GM23338 (cell line): ENCODE data around the gene DMBT1. TPM values are rescaled to one million over a fixed set of nuclear protein-coding genes. Genes with fewer than 3 reads are reported as not detected.

Experiments used
- ATAC-seq: fragments of 200-7000 bp; cut with Tn5 transposase; 3 replicates; pipeline ENCODE4 v1.9.1; 2020
- DNase-seq: peaks from one replicate; pipeline ENCODE4 v3.0.0-alpha.2; 2015; ENCODE audit warnings: low spot score
- H2AFZ ChIP-seq: fragments of 200-600 bp; sonication (generic); 2 replicates; pipeline ENCODE4 v1.8.0; 2016; ENCODE audit warnings: antibody characterized with exemption, mild to moderate bottlenecking, moderate library complexity
- H3F3A ChIP-seq: fragments of 200-600 bp; sonication (generic); replicated peaks from 2 replicates; pipeline ENCODE4 v1.8.0; 2017; ENCODE audit warnings: antibody characterized with exemption, mixed run types, low read depth
- H3K27ac ChIP-seq: fragments of 200-600 bp; sonication (generic); 2 replicates; pipeline ENCODE4 v1.6.1; 2016; ENCODE audit warnings: low read depth
- H3K27me3 ChIP-seq: fragments of 200-600 bp; sonication (generic); 2 replicates; pipeline ENCODE4 v1.8.0; 2016; ENCODE audit warnings: mild to moderate bottlenecking, mixed run types, moderate library complexity; ENCODE audit not compliant: insufficient read depth
- H3K36me3 ChIP-seq: fragments of 200-600 bp; sonication (generic); 2 replicates; pipeline ENCODE4 v1.8.0; 2016; ENCODE audit warnings: mild to moderate bottlenecking; ENCODE audit not compliant: insufficient read depth
- H3K4me1 ChIP-seq: fragments of 200-600 bp; sonication (generic); 2 replicates; pipeline ENCODE4 v1.8.0; 2016; ENCODE audit warnings: mild to moderate bottlenecking, moderate library complexity; ENCODE audit not compliant: insufficient read depth
- H3K4me2 ChIP-seq: fragments of 200-600 bp; sonication (generic); 2 replicates; pipeline ENCODE4 v1.7.1; 2017; ENCODE audit warnings: mixed run types
- H3K4me3 ChIP-seq: fragments of 200-600 bp; sonication (generic); 2 replicates; pipeline ENCODE4 v1.6.1; 2016; ENCODE audit warnings: mixed run types
- H3K79me2 ChIP-seq: fragments of 200-600 bp; sonication (generic); replicated peaks from 2 replicates; pipeline ENCODE4 v1.8.0; 2017; ENCODE audit warnings: mild to moderate bottlenecking; ENCODE audit not compliant: insufficient read depth
- H3K9me2 ChIP-seq: fragments of 200-600 bp; sonication (generic); 2 replicates; pipeline ENCODE4 v1.8.0; 2017; ENCODE audit not compliant: insufficient read depth
- H4K20me1 ChIP-seq: fragments of 200-600 bp; sonication (generic); replicated peaks from 2 replicates; pipeline ENCODE4 v1.8.0; 2017; ENCODE audit warnings: mild to moderate bottlenecking; ENCODE audit not compliant: insufficient read depth
- H3K27ac Mint-ChIP-seq: 2 replicates; pipeline ENCODE4 v1.8.0; 2020; ENCODE audit warnings: inconsistent platforms, mild to moderate bottlenecking, moderate library complexity, mixed read lengths
- H3K27me3 Mint-ChIP-seq: 3 replicates; pipeline ENCODE4 v1.8.0; 2022; ENCODE audit warnings: low read depth, mild to moderate bottlenecking, moderate library complexity, mixed read lengths, inconsistent platforms; ENCODE audit not compliant: insufficient read depth, poor library complexity
- H3K36me3 Mint-ChIP-seq: 3 replicates; pipeline ENCODE4 v1.8.0; 2021; ENCODE audit warnings: low read depth, mild to moderate bottlenecking, inconsistent platforms, moderate library complexity, mixed read lengths
- H3K4me1 Mint-ChIP-seq: 3 replicates; pipeline ENCODE4 v1.8.0; 2020; ENCODE audit warnings: mild to moderate bottlenecking, inconsistent platforms, mixed read lengths
- H3K4me3 Mint-ChIP-seq: 3 replicates; pipeline ENCODE4 v1.8.0; 2021; ENCODE audit warnings: moderate library complexity, mild to moderate bottlenecking, inconsistent platforms, mixed read lengths
- H3K9me3 Mint-ChIP-seq: 3 replicates; pipeline ENCODE4 v1.8.0; 2020; ENCODE audit warnings: moderate library complexity, mild to moderate bottlenecking, inconsistent platforms, mixed read lengths
- CREB1 ChIP-seq: fragments of 250-450 bp; sonication (Bioruptor Pico); IDR thresholded peaks from 2 replicates; pipeline ENCODE4 v1.5.0; 2020; ENCODE audit warnings: low read depth, mild to moderate bottlenecking, moderate library complexity
- CTCF ChIP-seq, 2 experiments: fragments of 200-600 bp in 1 of 2; sonication (generic) in 1 of 2; conservative IDR thresholded peaks; 2 replicates each; pipeline versions ENCODE4 v1.5.1 to v1.6.1; 2016 to 2017; ENCODE audit warnings: antibody characterized with exemption in 2 of 2, low read depth in 2 of 2, mild to moderate bottlenecking in 2 of 2, moderate library complexity in 1 of 2
- EZH2 ChIP-seq: fragments of 200-600 bp; sonication (generic); IDR thresholded peaks from one replicate; pipeline ENCODE4 v1.8.0; 2017; ENCODE audit warnings: antibody characterized with exemption, mild to moderate bottlenecking, low read depth; ENCODE audit not compliant: unreplicated experiment
- JUNB ChIP-seq: IDR thresholded peaks from one replicate; pipeline ENCODE4 v1.6.1; 2016; ENCODE audit warnings: antibody characterized with exemption; ENCODE audit not compliant: unreplicated experiment
- NANOG ChIP-seq: IDR thresholded peaks from 2 replicates; pipeline ENCODE4 v1.6.1; 2016; ENCODE audit warnings: antibody characterized with exemption, borderline replicate concordance
- POLR2AphosphoS5 ChIP-seq: IDR thresholded peaks from 2 replicates; pipeline ENCODE4 v1.6.1; 2016; ENCODE audit warnings: antibody characterized with exemption, low read depth
- REST ChIP-seq: IDR thresholded peaks from one replicate; pipeline ENCODE4 v1.6.1; 2018; ENCODE audit warnings: antibody characterized with exemption; ENCODE audit not compliant: unreplicated experiment
- STAT1 ChIP-seq: IDR thresholded peaks from one replicate; pipeline ENCODE4 v1.6.1; 2016; ENCODE audit warnings: antibody characterized with exemption; ENCODE audit not compliant: unreplicated experiment
- ZNF114 ChIP-seq: fragments of 250-450 bp; sonication (Bioruptor Pico); IDR thresholded peaks from 2 replicates; pipeline ENCODE4 v1.5.0; 2020; ENCODE audit warnings: mild to moderate bottlenecking, moderate library complexity
- ZNF331 ChIP-seq: fragments of 250-450 bp; sonication (Bioruptor Pico); IDR thresholded peaks from 2 replicates; pipeline ENCODE4 v1.5.0; 2020; ENCODE audit warnings: low read depth, mild to moderate bottlenecking, moderate library complexity
- ZNF462 ChIP-seq: fragments of 250-450 bp; sonication (Bioruptor Pico); IDR thresholded peaks from 2 replicates; pipeline ENCODE4 v1.5.0; 2020; ENCODE audit warnings: mild to moderate bottlenecking, moderate library complexity
- polyA plus RNA-seq: library from polyadenylated mRNA; unstranded; fragments of >200 nt; fragmentation: Nextera tagmentation; extraction: Ambion mirVana; gene quantifications from 2 replicates; pipeline ENCODE4 v1.2.1, GENCODE V29; 2016
- total RNA-seq: library from RNA; depleted of rRNA; stranded (reverse); fragments of >200 nt; shearing (Covaris generic); gene quantifications from 2 replicates; pipeline ENCODE4 v1.2.3, GENCODE V29; 2014

The DMBT1 gene
- total and polyA plus RNA-seq, 2 experiments from 2014 or later = 0.03 to 0.05 TPM

- TF ChIP-seq CTCF (conservative IDR thresholded peaks at IDR 0.05; ENCODE audit: low read depth in 2 of 2) (no peak), EZH2 (no peak), STAT1 (no peak), ZNF114 (CRISPR knock-in tag) (no peak), REST (no peak), NANOG (no peak), POLR2AphosphoS5 (no peak)
Measured at GRCh38 chr10:122519873-122520272, 40.7 kb upstream of the DMBT1 start (continued).

DNA sequence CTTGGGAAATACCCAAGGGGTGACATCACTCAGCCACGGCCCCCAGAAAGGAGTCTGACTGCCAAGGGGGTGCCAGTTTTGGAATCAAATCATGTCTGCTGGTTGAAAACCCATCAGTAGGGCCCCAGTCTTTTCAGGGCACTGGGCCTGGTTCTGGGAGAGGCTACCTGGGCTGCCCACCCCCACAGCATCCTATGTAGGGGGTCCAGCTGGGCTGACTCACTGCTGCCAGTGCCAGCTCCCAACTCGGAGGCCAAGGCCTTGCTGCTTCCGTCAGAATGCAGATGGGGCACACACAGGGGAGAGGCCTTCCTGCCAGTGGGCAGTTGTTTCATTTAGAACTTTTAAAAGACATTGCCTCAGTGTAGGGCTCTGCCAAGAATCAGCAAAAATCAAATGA lies 39.5 kb upstream of the DMBT1 start:
- ATAC-seq = no peak
- peaks cover 3% of the 10 kb centered on the region for H3K27me3 Mint-ChIP-seq
- TF ChIP-seq JUNB = no peak
- no peak for TF ChIP-seq CREB1
- no peak for TF ChIP-seq ZNF114 (CRISPR knock-in tag)
- no peak for TF ChIP-seq ZNF462 (CRISPR knock-in tag)
- no peak for TF ChIP-seq ZNF331
- no peak for TF ChIP-seq POLR2AphosphoS5
- TF ChIP-seq STAT1 = no peak
- TF ChIP-seq EZH2 = no peak

More for the DNA sequence above, 39.5 kb upstream of the DMBT1 start:
- H3F3A ChIP-seq = no peaks in the 10 kb centered on the region
- no peak overlapping the region for H3K4me2 ChIP-seq
- H3K27me3 ChIP-seq = no peaks in the 10 kb centered on the region
- Mint-ChIP-seq H3K9me3 (peaks cover 8% of the 10 kb centered on the region; the same call in 2 of the 3 replicates), H3K4me3 (no peak overlapping the region), H3K36me3 (no peaks in the 10 kb centered on the region; the same call in 2 of the 3 replicates), H3K4me1 (0 out of 3 replicates have a peak, but pooled peaks cover 2% of the 10 kb centered on the region), H3K27ac (no peak overlapping the region)
- H4K20me1 ChIP-seq = no peaks in the 10 kb centered on the region
- no peaks in the 10 kb centered on the region for H3K36me3 ChIP-seq
- no peak for DNase-seq
- H3K9me2 ChIP-seq = no peaks in the 10 kb centered on the region
- no peaks in the 10 kb centered on the region for H3K4me1 ChIP-seq
- H3K27ac ChIP-seq = no peak overlapping the region
- H2AFZ ChIP-seq = no peak overlapping the region
- no peaks in the 10 kb centered on the region for H3K79me2 ChIP-seq
- no peak overlapping the region for H3K4me3 ChIP-seq
